GM21515 (cell line): ENCODE measurements around the gene ATP1A1.

Experiments used
- ATAC-seq: cut with Tn5 transposase; IDR thresholded peaks from one replicate; pipeline ENCODE4 v1.9.1; 2021; ENCODE audit not compliant: unreplicated experiment

Gene ATP1A1

GRCh38 chr1:116389013-116389412 lies 16.0 kb downstream of the ATP1A1 start:
- no peak for ATAC-seq

GRCh38 chr1:116389686-116390085 lies 16.6 kb downstream of the ATP1A1 start:
- ATAC-seq = no peak

- peak; percentile 75 for ATAC-seq
Measured at GRCh38 chr1:116390195-116390594, 17.2 kb downstream of the ATP1A1 start.

GRCh38 chr1:116391185-116391584 lies 18.1 kb downstream of the ATP1A1 start:
- ATAC-seq = no peak

- ATAC-seq = no peak
Measured at GRCh38 chr1:116392717-116393404, 19.8 kb downstream of the ATP1A1 start.

GRCh38 chr1:116393792-116394191 lies 20.7 kb downstream of the ATP1A1 start:
- no peak for ATAC-seq

- no peak for ATAC-seq
Measured at GRCh38 chr1:116394270-116394669, 21.2 kb downstream of the ATP1A1 start.

GRCh38 chr1:116396769-116397168 lies 23.7 kb downstream of the ATP1A1 start:
- no peak for ATAC-seq

GRCh38 chr1:116397728-116398127 lies 24.7 kb downstream of the ATP1A1 start:
- ATAC-seq = no peak

GRCh38 chr1:116400780-116401179 lies 27.7 kb downstream of the ATP1A1 start:
- no peak for ATAC-seq

- ATAC-seq = no peak
Measured at GRCh38 chr1:116401646-116402176, 28.7 kb downstream of the ATP1A1 start.

GRCh38 chr1:116402333-116402732 lies 29.3 kb downstream of the ATP1A1 start:
- no peak for ATAC-seq

GRCh38 chr1:116403496-116404136 lies 30.6 kb downstream of the ATP1A1 start:
- ATAC-seq = no peak

GRCh38 chr1:116404699-116405098 lies 31.7 kb downstream of the ATP1A1 start:
- ATAC-seq = no peak

GRCh38 chr1:116405241-116406135 lies 32.4 kb downstream of the ATP1A1 start:
- ATAC-seq = no peak

- ATAC-seq = no peak
Measured at GRCh38 chr1:116407033-116407432, 34.0 kb downstream of the ATP1A1 start.

- ATAC-seq = no peak
Measured at GRCh38 chr1:116408193-116408592, 35.1 kb downstream of the ATP1A1 start.

GRCh38 chr1:116408803-116409720 lies 36.0 kb downstream of the ATP1A1 start:
- no peak for ATAC-seq

GRCh38 chr1:116409751-116410191 lies 36.7 kb downstream of the ATP1A1 start:
- ATAC-seq = no peak

- ATAC-seq = no peak
Measured at GRCh38 chr1:116411784-116412479, 38.9 kb downstream of the ATP1A1 start.
